ENCODE measurements around the gene NKAIN2. TPM values are rescaled to one million over a fixed set of nuclear protein-coding genes. Genes with fewer than 3 reads are reported as not detected.

The NKAIN2 gene
- total RNA-seq, 1 donor from 2014 or later = 4.0 TPM

- Mint-ChIP-seq H3K4me3 (ENCODE audit: unreplicated experiment) (no peak overlapping the region), H3K9me3 (ENCODE audit: low read depth) (peaks cover 4% of the 10 kb centered on the region), H3K27me3 (ENCODE audit: low read depth) (no peaks in the 10 kb centered on the region), H3K4me1 (ENCODE audit: low read depth) (peaks cover 21% of the 10 kb centered on the region), H3K36me3 (ENCODE audit: low read depth) (no peaks in the 10 kb centered on the region), H3K27ac (ENCODE audit: unreplicated experiment) (no peak overlapping the region)
- TF ChIP-seq, protein P1, sequence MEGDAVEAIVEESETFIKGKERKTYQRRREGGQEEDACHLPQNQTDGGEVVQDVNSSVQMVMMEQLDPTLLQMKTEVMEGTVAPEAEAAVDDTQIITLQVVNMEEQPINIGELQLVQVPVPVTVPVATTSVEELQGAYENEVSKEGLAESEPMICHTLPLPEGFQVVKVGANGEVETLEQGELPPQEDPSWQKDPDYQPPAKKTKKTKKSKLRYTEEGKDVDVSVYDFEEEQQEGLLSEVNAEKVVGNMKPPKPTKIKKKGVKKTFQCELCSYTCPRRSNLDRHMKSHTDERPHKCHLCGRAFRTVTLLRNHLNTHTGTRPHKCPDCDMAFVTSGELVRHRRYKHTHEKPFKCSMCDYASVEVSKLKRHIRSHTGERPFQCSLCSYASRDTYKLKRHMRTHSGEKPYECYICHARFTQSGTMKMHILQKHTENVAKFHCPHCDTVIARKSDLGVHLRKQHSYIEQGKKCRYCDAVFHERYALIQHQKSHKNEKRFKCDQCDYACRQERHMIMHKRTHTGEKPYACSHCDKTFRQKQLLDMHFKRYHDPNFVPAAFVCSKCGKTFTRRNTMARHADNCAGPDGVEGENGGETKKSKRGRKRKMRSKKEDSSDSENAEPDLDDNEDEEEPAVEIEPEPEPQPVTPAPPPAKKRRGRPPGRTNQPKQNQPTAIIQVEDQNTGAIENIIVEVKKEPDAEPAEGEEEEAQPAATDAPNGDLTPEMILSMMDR (IDR thresholded peaks at IDR 0.05) = no peak
- DNase-seq (ENCODE audit: low spot score) = no peak
These were observed 663.3 kb downstream of the NKAIN2 start for GRCh38 chr6:124466949-124467348.

- H3K36me3 Mint-ChIP-seq (ENCODE audit: low read depth) = no peaks in the 10 kb centered on the region
- no peak for DNase-seq (ENCODE audit: low spot score)
- peaks cover 4% of the 10 kb centered on the region for H3K9me3 Mint-ChIP-seq (ENCODE audit: low read depth)
- peaks cover 21% of the 10 kb centered on the region for H3K4me1 Mint-ChIP-seq (ENCODE audit: low read depth)
- H3K27ac Mint-ChIP-seq (ENCODE audit: unreplicated experiment) = no peak overlapping the region
- no peaks in the 10 kb centered on the region for H3K27me3 Mint-ChIP-seq (ENCODE audit: low read depth)
- no peak overlapping the region for H3K4me3 Mint-ChIP-seq (ENCODE audit: unreplicated experiment)
- TF ChIP-seq, protein P1 (IDR thresholded peaks at IDR 0.05) = no peak
These were observed 663.7 kb downstream of the NKAIN2 start for GRCh38 chr6:124467366-124467765.

DNA sequence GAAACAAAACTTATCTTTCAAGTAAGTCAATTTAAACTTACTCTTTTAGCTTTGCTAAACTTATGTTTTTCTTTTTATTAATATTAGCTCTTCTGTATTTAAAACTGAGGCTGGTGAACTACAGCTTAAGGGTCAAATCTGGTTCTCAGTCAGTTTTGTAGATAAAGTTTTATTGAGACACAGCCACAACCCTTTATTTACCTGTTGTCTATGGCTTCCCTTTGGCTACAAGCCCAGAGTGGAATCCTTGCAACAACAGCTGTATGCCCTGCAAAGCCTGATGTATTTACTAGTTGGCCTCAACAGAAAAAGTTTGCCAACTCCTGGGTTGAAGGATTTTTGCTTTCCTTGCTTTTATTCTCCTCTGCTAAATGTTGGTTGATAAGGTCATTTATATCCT, 667.1 kb downstream of the NKAIN2 start:
- DNase-seq (ENCODE audit: low spot score) = no peak
- no peaks in the 10 kb centered on the region for H3K9me3 Mint-ChIP-seq (ENCODE audit: low read depth)
- no peaks in the 10 kb centered on the region for H3K27me3 Mint-ChIP-seq (ENCODE audit: low read depth)
- H3K27ac Mint-ChIP-seq (ENCODE audit: unreplicated experiment) = no peak overlapping the region
- TF ChIP-seq, protein P1 (IDR thresholded peaks at IDR 0.05) = no peak
- no peak overlapping the region for H3K4me3 Mint-ChIP-seq (ENCODE audit: unreplicated experiment)
- H3K4me1 Mint-ChIP-seq (ENCODE audit: low read depth) = peaks cover 17% of the 10 kb centered on the region
- H3K36me3 Mint-ChIP-seq (ENCODE audit: low read depth) = no peaks in the 10 kb centered on the region

DNA sequence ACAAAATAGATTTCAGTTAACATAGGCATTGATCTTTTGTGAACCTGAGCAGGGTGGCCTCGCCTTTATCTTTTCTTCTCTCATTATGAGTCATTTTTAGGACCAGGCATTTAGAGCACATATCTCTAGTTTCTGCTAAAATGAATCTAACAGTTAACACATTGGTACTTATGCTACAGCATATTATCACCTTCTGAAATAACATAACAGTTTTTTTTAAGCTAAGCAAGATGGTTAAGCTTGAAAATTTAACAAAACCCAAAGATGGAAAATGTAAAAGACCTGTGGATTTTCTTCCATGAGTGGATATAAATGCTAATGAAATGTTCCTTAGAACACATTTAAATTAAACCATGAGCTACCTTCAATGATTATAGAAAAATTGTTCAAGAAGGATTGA, 671.5 kb downstream of the NKAIN2 start:
- H3K27ac Mint-ChIP-seq (ENCODE audit: unreplicated experiment) = no peak overlapping the region
- TF ChIP-seq, protein P1 (IDR thresholded peaks at IDR 0.05) = no peak
- no peak for DNase-seq (ENCODE audit: low spot score)
- no peaks in the 10 kb centered on the region for H3K9me3 Mint-ChIP-seq (ENCODE audit: low read depth)
- no peaks in the 10 kb centered on the region for H3K36me3 Mint-ChIP-seq (ENCODE audit: low read depth)
- H3K4me1 Mint-ChIP-seq (ENCODE audit: low read depth) = peaks cover 15% of the 10 kb centered on the region
- no peaks in the 10 kb centered on the region for H3K27me3 Mint-ChIP-seq (ENCODE audit: low read depth)
- no peak overlapping the region for H3K4me3 Mint-ChIP-seq (ENCODE audit: unreplicated experiment)

DNA sequence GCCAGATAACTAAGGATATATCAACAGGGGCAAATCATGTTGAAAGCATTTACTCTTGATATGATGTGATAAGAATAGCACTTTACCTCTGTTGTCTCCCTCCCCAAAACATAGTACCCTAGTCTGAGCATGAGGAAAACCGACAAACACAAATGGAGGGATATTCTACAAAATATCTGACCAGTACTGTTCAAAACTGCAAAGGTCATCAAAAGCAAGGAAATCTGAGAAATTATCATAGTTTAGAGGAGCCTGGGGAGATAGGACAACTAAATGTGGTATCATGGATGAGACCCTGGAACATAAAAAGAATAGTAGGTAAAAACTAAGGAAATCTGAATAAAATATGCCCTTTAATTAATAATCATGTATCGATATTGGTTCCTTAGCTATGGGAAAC, 675.2 kb downstream of the NKAIN2 start:
- no peaks in the 10 kb centered on the region for H3K27me3 Mint-ChIP-seq (ENCODE audit: low read depth)
- H3K36me3 Mint-ChIP-seq (ENCODE audit: low read depth) = no peaks in the 10 kb centered on the region
- H3K4me3 Mint-ChIP-seq (ENCODE audit: unreplicated experiment) = no peak overlapping the region
- H3K4me1 Mint-ChIP-seq (ENCODE audit: low read depth) = peaks cover 38% of the 10 kb centered on the region
- H3K27ac Mint-ChIP-seq (ENCODE audit: unreplicated experiment) = no peak overlapping the region
- TF ChIP-seq, protein P1 (IDR thresholded peaks at IDR 0.05) = no peak
- no peak for DNase-seq (ENCODE audit: low spot score)
- no peaks in the 10 kb centered on the region for H3K9me3 Mint-ChIP-seq (ENCODE audit: low read depth)
